ENCODE results near the gene SPIC.
"Not testable (repeated sequence)": the region's sequence is repeated elsewhere in the genome, so short reads cannot be mapped to it uniquely, and the experiment has no call there.

Gene SPIC

GRCh38 chr12:101474711-101475386, at the start of gene SPIC:
SPIC (plus strand) TSS chr12:101475336; CDS start chr12:101476905, 1,569 bp downstream.
- no peak for DNase-seq

- DNase-seq, result no peak
Measured at GRCh38 chr12:101430456-101430855, 44.7 kb upstream of the SPIC start.

- no peak for DNase-seq
Measured at GRCh38 chr12:101436136-101436535, 39.0 kb upstream of the SPIC start.

- no peak for DNase-seq
Measured at GRCh38 chr12:101439236-101439635, 35.9 kb upstream of the SPIC start.

- no peak for DNase-seq
Measured at GRCh38 chr12:101441461-101442224, 33.5 kb upstream of the SPIC start.

GRCh38 chr12:101455685-101456084, 19.5 kb upstream of the SPIC start:
- peak; percentile 5 to 12 for DNase-seq

- no peak for DNase-seq
Measured at GRCh38 chr12:101459642-101460346, 15.3 kb upstream of the SPIC start.

- DNase-seq, result no peak
Measured at GRCh38 chr12:101468948-101469347, 6.2 kb upstream of the SPIC start.

- no peak for DNase-seq
Measured at GRCh38 chr12:101470939-101471338, 4.2 kb upstream of the SPIC start.

- not testable (repeated sequence) for DNase-seq
Measured at GRCh38 chr12:101471878-101472277, 3.3 kb upstream of the SPIC start.

- DNase-seq, result no peak
Measured at GRCh38 chr12:101474248-101474647, 888 bp upstream of the SPIC start.

GRCh38 chr12:101475751-101476305, 692 bp downstream of the SPIC start:
- no peak for DNase-seq

- DNase-seq, result no peak
Measured at GRCh38 chr12:101480849-101481248, 5.7 kb downstream of the SPIC start.

- DNase-seq, result no peak
Measured at GRCh38 chr12:101485021-101485420, 9.9 kb downstream of the SPIC start.

GRCh38 chr12:101488469-101488868, 13.3 kb downstream of the SPIC start:
- no peak for DNase-seq

- DNase-seq, result peak in 1 of 2 experiments; percentile 7
Measured at GRCh38 chr12:101490286-101490920, 15.3 kb downstream of the SPIC start.

- DNase-seq, result no peak
Measured at GRCh38 chr12:101491329-101491728, 16.2 kb downstream of the SPIC start.

- DNase-seq, result no peak
Measured at GRCh38 chr12:101493556-101493955, 18.4 kb downstream of the SPIC start.

- no peak for DNase-seq
Measured at GRCh38 chr12:101498252-101498651, 23.1 kb downstream of the SPIC start.

GRCh38 chr12:101501410-101501995, 26.4 kb downstream of the SPIC start:
- no peak for DNase-seq

- no peak for DNase-seq
Measured at GRCh38 chr12:101521136-101521535, 46.0 kb downstream of the SPIC start.

GRCh38 chr12:101527682-101528081, 52.5 kb downstream of the SPIC start:
- DNase-seq, result no peak

Measured in activated CD4-positive, alpha-beta T cell treated with anti-CD3 and anti-CD28 coated beads, Interleukin-2, amount 50 U/mL, for 48 hours (primary cell).